H9 (cell line): ENCODE measurements around the gene PRSS56. TPM values are rescaled to one million over a fixed set of nuclear protein-coding genes. Genes with fewer than 3 reads are reported as not detected.
A peak's percentile ranks its signal among the peaks of the same experiment; 100 is the strongest.

Experiments
- DNase-seq: peaks from one replicate; pipeline ENCODE4 v3.0.0-alpha.2; 2017
- H2AFZ ChIP-seq: one replicate; pipeline ENCODE4 v1.6.1; 2013; ENCODE audit warnings: mild to moderate bottlenecking, low read length, control low read depth, moderate library complexity
- H2AK5ac ChIP-seq: 2 replicates; pipeline ENCODE4 v1.6.1; 2013; ENCODE audit warnings: low read length, control low read depth, mixed read lengths; ENCODE audit not compliant: insufficient read length
- H2BK120ac ChIP-seq: one replicate; pipeline ENCODE4 v1.6.1; 2013; ENCODE audit warnings: low read depth, mild to moderate bottlenecking, low read length, control low read depth, inconsistent platforms; ENCODE audit not compliant: poor library complexity, severe bottlenecking
- H2BK12ac ChIP-seq: 2 replicates; pipeline ENCODE4 v1.6.1; 2013; ENCODE audit warnings: low read length, control low read depth, mixed read lengths, low read depth; ENCODE audit not compliant: insufficient read length
- H2BK15ac ChIP-seq: 2 replicates; pipeline ENCODE4 v1.6.1; 2013; ENCODE audit warnings: low read depth, low read length, control low read depth
- H2BK20ac ChIP-seq: one replicate; pipeline ENCODE4 v1.6.1; 2013; ENCODE audit warnings: low read depth, mild to moderate bottlenecking, low read length, control low read depth, inconsistent platforms; ENCODE audit not compliant: poor library complexity, severe bottlenecking
- H2BK5ac ChIP-seq: 2 replicates; pipeline ENCODE4 v1.6.1; 2013; ENCODE audit warnings: low read length, control low read depth, mixed read lengths; ENCODE audit not compliant: insufficient read length
- H3K14ac ChIP-seq: 2 replicates; pipeline ENCODE4 v1.6.1; 2013; ENCODE audit warnings: low read length, control low read depth; ENCODE audit not compliant: insufficient read depth
- H3K18ac ChIP-seq: 2 replicates; pipeline ENCODE4 v1.6.1; 2013; ENCODE audit warnings: low read depth, mild to moderate bottlenecking, mixed read lengths, low read length, control low read depth; ENCODE audit not compliant: insufficient read length
- H3K23ac ChIP-seq: 2 replicates; pipeline ENCODE4 v1.6.1; 2013; ENCODE audit warnings: low read length, control low read depth, mixed read lengths, low read depth; ENCODE audit not compliant: insufficient read length
- H3K23me2 ChIP-seq: 2 replicates; pipeline ENCODE4 v1.6.1; 2013; ENCODE audit warnings: low read depth, mild to moderate bottlenecking, mixed read lengths, low read length, control low read depth; ENCODE audit not compliant: insufficient read length, poor library complexity, severe bottlenecking
- H3K27ac ChIP-seq: 2 replicates; pipeline ENCODE4 v1.5.1; 2013; ENCODE audit warnings: low read length, control low read depth, mixed read lengths, low read depth; ENCODE audit not compliant: insufficient read length
- H3K27me3 ChIP-seq: 2 replicates; pipeline ENCODE4 v1.6.1; 2013; ENCODE audit warnings: low read length, control low read depth, inconsistent platforms; ENCODE audit not compliant: insufficient read depth
- H3K4ac ChIP-seq: 2 replicates; pipeline ENCODE4 v1.6.1; 2013; ENCODE audit warnings: low read depth, mild to moderate bottlenecking, control low read depth, inconsistent platforms, low read length, moderate library complexity
- H3K4me1 ChIP-seq: 2 replicates; pipeline ENCODE4 v1.6.1; 2013; ENCODE audit warnings: low read length, control low read depth, inconsistent platforms; ENCODE audit not compliant: insufficient read depth
- H3K4me2 ChIP-seq: 2 replicates; pipeline ENCODE4 v1.6.1; 2013; ENCODE audit warnings: low read length, control low read depth, mixed read lengths; ENCODE audit not compliant: insufficient read length, insufficient read depth
- H3K56ac ChIP-seq: 2 replicates; pipeline ENCODE4 v1.6.1; 2013; ENCODE audit warnings: low read depth, mild to moderate bottlenecking, mixed read lengths, low read length, control low read depth; ENCODE audit not compliant: insufficient read length
- H3K79me1 ChIP-seq: 2 replicates; pipeline ENCODE4 v1.6.1; 2013; ENCODE audit warnings: low read depth, mild to moderate bottlenecking, moderate library complexity, low read length, control low read depth, inconsistent platforms; ENCODE audit not compliant: insufficient read depth, poor library complexity, severe bottlenecking
- H3K79me2 ChIP-seq: 2 replicates; pipeline ENCODE4 v1.6.1; 2013; ENCODE audit warnings: low read length, control low read depth, inconsistent platforms; ENCODE audit not compliant: insufficient read depth
- H3K9ac ChIP-seq: 2 replicates; pipeline ENCODE4 v1.6.1; 2013; ENCODE audit warnings: low read length, control low read depth, mixed read lengths; ENCODE audit not compliant: insufficient read length; ENCODE audit errors: extremely low read depth
- H3K9me3 ChIP-seq: one replicate; pipeline ENCODE4 v1.6.1; 2013; ENCODE audit warnings: low read depth, low read length, inconsistent platforms; ENCODE audit not compliant: control insufficient read depth
- H3T11ph ChIP-seq: one replicate; pipeline ENCODE4 v1.6.1; 2013; ENCODE audit warnings: mild to moderate bottlenecking, low read length, control low read depth, inconsistent platforms
- H4K20me1 ChIP-seq: one replicate; pipeline ENCODE4 v1.6.1; 2013; ENCODE audit not compliant: control insufficient read depth, insufficient read length, insufficient read depth
- H4K5ac ChIP-seq: 2 replicates; pipeline ENCODE4 v1.6.1; 2013; ENCODE audit warnings: low read depth, mild to moderate bottlenecking, mixed read lengths, low read length, control low read depth; ENCODE audit not compliant: insufficient read length
- H4K8ac ChIP-seq: replicated peaks from 2 replicates; pipeline ENCODE4 v1.6.1; 2013; ENCODE audit warnings: low read length, control low read depth, mixed read lengths, low read depth; ENCODE audit not compliant: insufficient read length
- H4K91ac ChIP-seq: 2 replicates; pipeline ENCODE4 v1.6.1; 2013; ENCODE audit warnings: low read depth, mild to moderate bottlenecking, moderate library complexity, mixed read lengths, low read length, control low read depth; ENCODE audit not compliant: insufficient read length
- H3K27ac Mint-ChIP-seq, 3 experiments: 2 replicates in 2 of 3; 3 replicates in 1 of 3; pipeline ENCODE4 v1.8.0; 2020 to 2021; ENCODE audit warnings: mixed read lengths in 3 of 3, mild to moderate bottlenecking in 1 of 3, moderate library complexity in 1 of 3
- H3K27me3 Mint-ChIP-seq: 2 replicates; pipeline ENCODE4 v1.8.0; 2021; ENCODE audit warnings: low read depth, mild to moderate bottlenecking, moderate library complexity, mixed read lengths
- H3K36me3 Mint-ChIP-seq, 3 experiments: 2 replicates in 2 of 3; 3 replicates in 1 of 3; pipeline ENCODE4 v1.8.0; 2020 to 2021; ENCODE audit warnings: low read depth in 3 of 3, mixed read lengths in 3 of 3; ENCODE audit not compliant: insufficient read depth in 1 of 3
- H3K4me1 Mint-ChIP-seq, 2 experiments: 2 replicates each; pipeline ENCODE4 v1.8.0; 2020; ENCODE audit warnings: mixed read lengths in 2 of 2
- H3K4me3 Mint-ChIP-seq, 2 experiments: 2 replicates in 1 of 2; 3 replicates in 1 of 2; pipeline ENCODE4 v1.8.0; 2020 to 2021; ENCODE audit warnings: mild to moderate bottlenecking in 2 of 2, mixed read lengths in 2 of 2, moderate library complexity in 1 of 2
- H3K9me3 Mint-ChIP-seq, 2 experiments: 2 replicates in 1 of 2; 3 replicates in 1 of 2; pipeline ENCODE4 v1.8.0; 2020; ENCODE audit warnings: mild to moderate bottlenecking in 2 of 2, mixed read lengths in 2 of 2, moderate library complexity in 1 of 2
- CTCF ChIP-seq: fragments of 200-600 bp; sonication (generic); conservative IDR thresholded peaks from 3 replicates; pipeline ENCODE4 v1.8.0; 2021; ENCODE audit warnings: antibody characterized with exemption, mild to moderate bottlenecking
- WGBS: extraction: QIAGEN DNeasy Blood & Tissue Kit; methylation state at CpG from one replicate; pipeline ENCODE4 v1.1.7; 2013; ENCODE audit warnings: missing lambda C conversion rate, low lambda C conversion rate, mixed read lengths; ENCODE audit not compliant: insufficient read length; ENCODE audit errors: extremely low coverage; 5-methylcytosine and 5-hydroxymethylcytosine counted together
- total RNA-seq: library from RNA; stranded (reverse); gene quantifications from 2 replicates; pipeline ENCODE4 v1.2.1, GENCODE V29; 2021

PRSS56 gene
- total RNA-seq, 1 experiment from 2014 or later, result not detected

- no CpG with 5 or more reads among the region's 75 CpGs for WGBS
- no peak overlapping the region for H2AFZ ChIP-seq
Observed at GRCh38 chr2:232502911-232503808, 17.0 kb upstream of the PRSS56 start.

More at GRCh38 chr2:232502911-232503808, 17.0 kb upstream of the PRSS56 start:
- Mint-ChIP-seq H3K9me3 (no peaks in the 10 kb centered on the region; a peak in 1 of 5 replicates), H3K27me3 (peaks cover 81% of the 10 kb centered on the region), H3K36me3 (no peaks in the 10 kb centered on the region), H3K27ac (no peak overlapping the region), H3K4me1 (peaks cover 17 to 64% of the 10 kb centered on the region in 2 experiments), H3K4me3 (peak overlapping the region; percentile 69 to 91)
- DNase-seq, result peak; percentile 69
- Histone ChIP-seq H2BK15ac (no peak overlapping the region), H3K4me2 (peak overlapping the region; percentile 88), H3K23me2 (peaks cover 12% of the 10 kb centered on the region), H2BK20ac (no peak overlapping the region), H3T11ph (no peak overlapping the region), H3K79me2 (no peaks in the 10 kb centered on the region), H4K20me1 (peaks cover 3% of the 10 kb centered on the region), H2BK5ac (no peak overlapping the region), H3K18ac (no peak overlapping the region), H4K91ac (no peak overlapping the region), H3K27ac (no peak overlapping the region), H3K14ac (peak overlapping the region; percentile 46), H4K5ac (no peak overlapping the region), H3K9me3 (no peaks in the 10 kb centered on the region), H2BK12ac (no peak overlapping the region), H3K27me3 (peaks cover 17% of the 10 kb centered on the region), H2AK5ac (no peak overlapping the region), H3K56ac (no peak overlapping the region), H4K8ac (no peak overlapping the region), H3K4ac (no peak overlapping the region), H3K4me1 (0 out of 2 replicates have a peak, but pooled peaks cover 3% of the 10 kb centered on the region), H3K23ac (no peak overlapping the region), H3K9ac (no peak overlapping the region), H2BK120ac (no peak overlapping the region), H3K79me1 (no peaks in the 10 kb centered on the region)
- TF ChIP-seq CTCF, result no peak
